Putamen (tissue), 1 donor: Measurements from ENCODE around the gene C3orf18.
A peak's percentile ranks its signal among the peaks of the same experiment; 100 is the strongest.

Source experiments
- DNase-seq: peaks from one replicate; pipeline ENCODE4 v3.0.0-alpha.2; 2016; ENCODE audit warnings: low spot score

C3orf18 gene

DNA sequence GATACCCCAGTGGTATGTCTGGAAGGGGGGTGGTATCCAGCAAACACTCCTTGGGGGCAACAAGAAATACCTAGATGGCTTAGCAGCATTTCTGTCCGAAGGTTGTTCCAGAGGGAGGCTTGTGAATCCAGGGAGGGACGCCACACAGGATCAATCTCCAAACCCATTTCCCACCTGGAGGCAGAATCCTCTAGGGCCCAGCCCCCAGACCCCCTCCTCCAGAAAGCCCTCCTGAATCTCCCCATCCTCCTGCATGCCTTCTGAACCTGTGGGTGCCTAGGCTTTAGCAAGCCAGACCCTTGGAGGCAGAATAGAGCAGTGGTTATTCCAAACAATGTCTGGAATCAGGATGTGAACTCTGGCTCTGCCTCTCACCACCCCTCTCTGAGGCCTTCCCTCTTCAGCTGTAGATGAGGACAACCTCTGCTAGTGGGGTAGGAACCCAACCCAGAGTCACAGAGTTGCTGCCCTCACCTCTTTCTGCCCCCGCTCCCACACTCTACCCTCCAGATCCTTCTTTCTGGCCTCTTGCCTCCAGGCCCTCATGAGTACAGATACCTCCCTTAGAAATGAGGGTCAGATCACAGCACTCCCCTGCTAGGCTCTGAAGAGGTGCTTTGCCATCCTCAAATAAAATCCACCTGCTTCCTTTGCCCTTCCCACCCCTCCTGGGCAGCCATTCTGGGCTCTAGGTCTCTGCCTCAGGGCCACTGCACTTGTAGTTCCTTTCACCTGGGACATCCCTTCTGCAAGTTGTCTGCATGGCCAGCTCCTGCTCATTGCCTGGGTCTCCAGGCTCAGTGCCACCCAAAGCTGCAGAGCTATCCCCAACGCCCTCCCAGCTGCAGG, 35.9 kb upstream of the C3orf18 start:
- DNase-seq: no peak

DNA sequence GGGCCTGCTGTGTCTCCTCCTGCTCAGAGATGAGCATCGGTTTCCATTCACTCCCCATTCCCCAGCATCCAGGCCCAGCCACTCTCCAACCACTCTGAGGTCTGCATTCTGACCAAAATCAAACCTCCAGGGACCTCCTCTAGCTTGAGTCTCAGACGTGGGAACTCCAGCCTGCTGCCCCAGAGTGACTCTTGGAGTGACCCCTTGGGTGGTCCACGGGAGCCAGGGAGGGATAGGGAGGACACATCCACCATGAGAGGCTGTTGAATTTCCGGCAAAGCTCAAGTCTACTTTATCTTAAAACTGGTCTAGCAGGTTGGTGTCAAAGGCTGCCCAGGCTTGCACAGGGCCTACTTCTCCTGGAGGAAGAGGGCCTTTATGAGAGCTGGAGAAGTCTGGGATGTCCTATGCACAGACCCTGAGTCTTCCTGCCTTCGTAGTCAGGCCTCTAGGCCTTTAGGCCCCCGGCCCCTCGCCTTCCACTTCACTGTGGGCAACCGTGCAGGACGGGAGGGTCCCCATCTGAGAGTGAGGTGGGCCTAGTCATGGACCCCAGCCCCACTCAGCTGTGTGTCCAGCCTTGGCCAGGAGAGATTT, 35.1 kb upstream of the C3orf18 start:
- no peak for DNase-seq

DNA sequence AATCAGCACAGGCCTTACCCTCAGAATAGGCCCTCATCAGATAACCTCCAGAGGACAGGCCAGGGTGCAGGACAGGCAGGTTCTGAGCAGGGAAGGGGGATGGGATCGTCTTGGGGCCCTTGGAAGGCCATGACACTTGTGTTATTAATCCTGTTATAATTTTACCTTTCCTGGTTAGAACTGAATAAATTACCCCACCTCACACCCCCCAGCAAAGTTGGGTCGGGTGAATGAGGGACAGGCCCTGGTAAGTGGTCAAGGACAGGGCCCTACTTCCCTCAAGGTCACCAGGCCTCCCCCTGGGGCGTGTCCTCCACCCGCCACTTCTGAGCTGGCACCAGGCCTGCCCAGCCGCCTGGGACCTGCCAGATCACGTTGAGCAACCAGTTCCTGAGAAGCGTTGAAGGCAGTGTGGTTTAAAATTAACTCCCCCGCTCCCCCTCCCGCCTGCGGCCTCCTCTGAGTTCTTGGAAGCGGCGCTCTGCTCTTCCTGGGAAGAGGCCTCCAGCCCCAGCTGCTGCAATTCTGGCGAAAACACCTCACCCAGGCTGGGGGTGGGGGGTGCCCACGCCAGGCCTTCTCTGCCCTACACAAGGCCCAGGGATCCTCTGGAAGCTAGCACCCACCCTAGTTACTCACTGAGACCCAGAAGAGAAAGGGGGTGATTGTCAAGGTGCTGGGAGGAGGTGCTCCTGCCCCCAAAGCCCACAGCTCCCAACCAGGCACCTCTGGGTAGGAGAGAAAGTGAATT, 33.5 kb upstream of the C3orf18 start:
- peak; percentile 75 for DNase-seq

DNA sequence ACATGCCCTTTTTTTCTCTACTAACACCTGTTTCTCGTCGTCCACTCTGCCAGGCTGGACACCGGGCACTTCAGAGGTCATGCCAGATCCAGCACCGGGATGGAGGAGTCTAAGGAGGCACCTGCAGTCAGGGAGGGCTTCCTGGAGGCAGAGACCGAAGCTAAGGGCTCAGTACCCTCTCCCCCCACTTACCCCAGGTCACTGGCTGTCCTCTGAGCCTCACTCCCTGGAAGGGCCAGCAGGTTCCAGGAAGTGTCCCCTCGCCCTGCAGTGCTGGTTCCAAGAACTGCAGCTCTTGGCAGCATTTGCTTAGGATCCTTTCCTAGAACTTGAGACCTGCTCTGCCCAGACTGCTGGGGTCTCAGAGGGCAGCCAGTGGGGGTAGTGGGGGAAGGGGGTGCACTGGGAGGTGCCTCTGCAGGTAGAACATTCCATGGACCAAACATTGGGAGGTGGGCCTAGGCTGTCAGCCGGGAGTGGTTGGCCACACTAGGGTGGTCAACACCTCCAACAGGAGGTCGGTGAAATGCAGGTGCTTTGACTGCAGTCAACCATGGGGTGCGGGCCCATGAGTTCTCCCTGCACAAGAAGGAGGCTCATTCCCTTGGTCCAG, 32.7 kb upstream of the C3orf18 start:
- DNase-seq: no peak

DNA sequence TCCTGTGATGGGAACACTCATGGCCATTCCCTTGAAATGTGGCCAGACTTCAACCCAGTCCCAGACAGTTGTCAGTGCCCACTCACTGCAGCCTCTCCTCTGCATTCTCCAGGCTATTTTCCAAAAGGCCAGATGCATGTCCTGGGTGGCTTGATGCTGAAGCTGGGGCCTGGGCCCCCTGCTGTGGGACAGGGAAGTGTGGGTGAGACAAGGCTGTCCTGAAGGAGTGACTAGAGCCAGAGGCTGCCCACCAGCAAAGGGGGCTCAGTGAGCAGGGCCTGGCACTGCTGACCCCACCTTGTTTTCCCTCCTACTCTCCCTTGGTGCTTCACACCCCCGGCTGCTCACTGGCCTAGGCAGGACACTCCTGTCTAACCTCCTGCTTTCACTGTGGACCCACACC, 32.2 kb upstream of the C3orf18 start:
- DNase-seq: no peak

DNA sequence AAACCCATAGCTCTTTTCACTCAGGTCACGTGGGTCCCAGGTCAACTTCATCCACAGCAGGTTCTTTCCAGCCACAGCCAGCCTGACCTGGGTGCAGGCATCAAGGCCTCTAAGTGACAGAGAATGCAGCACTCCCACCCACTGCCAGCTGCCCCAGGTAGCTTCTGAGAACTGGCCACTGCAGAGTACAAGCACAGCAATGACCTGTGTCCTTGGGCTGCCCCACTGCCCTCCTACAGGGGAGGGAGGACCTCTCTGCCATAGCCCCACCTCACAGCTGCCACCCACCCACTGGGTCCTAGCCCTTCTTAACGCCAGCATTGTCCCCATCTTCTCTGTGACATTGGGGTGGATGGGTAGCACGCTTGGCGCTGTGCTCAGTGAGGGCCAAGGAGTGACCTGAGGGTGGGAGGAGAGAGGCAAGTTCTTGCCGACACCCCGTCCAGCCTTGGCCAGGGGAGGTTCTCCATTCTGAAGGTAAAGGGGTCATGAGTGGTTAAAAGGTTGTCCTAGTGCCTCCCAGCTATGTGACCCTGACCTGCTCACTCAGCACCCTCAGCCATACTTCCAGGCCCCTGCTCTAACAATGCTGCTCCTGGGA, 31.7 kb upstream of the C3orf18 start:
- DNase-seq: no peak

DNA sequence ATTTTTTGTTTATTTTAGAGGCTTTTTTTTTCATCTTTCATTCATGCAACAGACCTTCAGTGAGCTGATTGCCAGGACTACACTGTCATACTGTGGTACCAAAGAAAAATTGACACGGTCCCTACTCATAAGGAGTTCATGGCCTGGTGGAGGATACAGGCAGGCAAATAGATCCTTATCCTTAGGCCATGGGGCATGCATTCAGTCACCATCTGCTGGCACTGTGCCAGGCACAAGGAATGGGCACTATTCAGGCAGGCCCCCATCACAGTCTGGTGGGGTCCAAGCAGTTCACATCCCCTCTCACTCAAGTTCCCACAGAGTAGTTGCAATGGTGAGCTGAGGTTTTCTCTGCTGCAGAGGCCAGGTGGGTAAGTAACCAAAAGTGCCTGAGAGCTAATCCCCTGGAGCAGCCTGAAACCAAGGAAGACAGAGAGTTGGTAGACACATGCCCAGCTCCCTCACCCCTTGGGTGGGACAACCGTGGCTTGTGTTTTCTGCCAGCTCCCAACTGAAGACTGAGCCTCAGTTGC, 26.8 kb upstream of the C3orf18 start:
- no peak for DNase-seq

DNA sequence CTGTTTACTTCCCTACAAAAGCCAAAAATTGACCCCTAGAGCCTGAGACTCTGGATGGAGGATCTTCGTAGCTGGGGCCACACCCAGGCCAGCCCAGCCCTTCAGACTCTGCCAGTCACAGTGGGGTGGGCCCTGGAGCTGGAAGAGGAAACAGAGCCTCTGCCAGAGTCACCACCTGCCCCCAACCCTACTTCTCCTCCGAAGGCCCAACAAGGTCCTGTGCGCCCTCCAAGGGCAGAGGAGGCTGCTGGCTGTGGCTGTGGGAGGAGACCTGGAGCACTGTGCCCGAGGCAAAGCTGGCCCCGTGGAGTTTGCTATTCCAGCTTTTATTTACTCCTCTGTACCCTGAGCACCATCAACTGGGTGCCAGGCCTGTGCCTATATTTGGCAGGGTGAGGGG, 25.0 kb upstream of the C3orf18 start:
- no peak for DNase-seq

DNA sequence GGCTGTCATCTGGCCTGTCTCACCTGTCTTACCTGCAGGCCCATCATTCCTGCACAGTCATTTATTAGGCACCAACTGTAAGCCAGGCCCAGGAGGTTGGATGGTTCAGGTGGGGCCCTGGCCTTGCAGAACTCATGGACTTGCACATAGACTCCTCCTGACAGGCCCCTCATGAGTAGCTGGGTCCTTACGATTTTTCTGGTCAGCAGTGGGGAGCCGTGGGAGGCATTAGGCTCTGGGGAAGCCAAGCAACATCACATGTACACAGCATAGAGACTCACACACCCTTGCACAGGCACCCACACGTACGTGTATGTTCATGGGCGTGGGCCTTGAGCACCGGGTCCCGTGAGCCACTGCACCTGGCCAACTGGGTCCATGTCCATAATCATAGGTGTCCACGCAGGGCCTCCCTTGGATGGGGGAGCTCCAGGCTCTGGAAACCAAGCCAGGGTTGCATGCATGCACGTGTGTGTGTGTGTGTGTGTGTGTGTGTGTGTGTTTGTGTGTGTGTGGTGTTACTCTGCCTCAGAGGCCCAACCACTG, 23.7 kb upstream of the C3orf18 start:
- DNase-seq: no peak

DNA sequence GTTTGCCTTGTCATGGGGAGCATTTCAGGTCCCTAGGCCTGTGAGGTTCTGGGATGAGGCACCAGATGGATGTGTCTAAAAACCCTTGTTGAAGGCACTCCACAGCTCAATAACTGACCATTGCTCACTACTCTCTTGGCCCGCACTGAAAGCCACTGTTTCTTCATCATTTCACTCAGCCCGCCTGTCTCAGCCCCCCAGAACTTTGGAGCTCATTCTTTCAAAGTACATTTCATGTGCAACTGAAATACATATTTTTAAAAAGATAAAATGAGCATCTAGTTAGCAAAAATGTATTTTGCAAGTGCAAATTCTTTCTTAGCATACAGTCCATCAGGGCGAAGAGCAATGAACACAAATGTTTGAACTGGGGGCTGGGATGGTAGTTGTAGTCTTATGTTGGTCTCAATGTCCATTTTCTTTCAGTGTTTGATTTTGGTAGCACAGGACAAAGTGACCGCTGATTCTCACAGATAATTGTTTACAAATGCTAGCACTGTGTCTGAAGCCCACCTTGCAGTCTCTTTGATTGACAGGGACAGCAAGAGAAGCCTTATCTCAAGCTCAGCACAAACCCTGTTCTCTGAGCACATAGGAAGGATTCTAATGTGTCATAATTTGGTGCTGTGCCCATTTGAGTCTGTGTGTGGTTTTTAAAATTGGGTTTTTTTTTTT, 21.3 kb upstream of the C3orf18 start:
- DNase-seq: no peak

DNA sequence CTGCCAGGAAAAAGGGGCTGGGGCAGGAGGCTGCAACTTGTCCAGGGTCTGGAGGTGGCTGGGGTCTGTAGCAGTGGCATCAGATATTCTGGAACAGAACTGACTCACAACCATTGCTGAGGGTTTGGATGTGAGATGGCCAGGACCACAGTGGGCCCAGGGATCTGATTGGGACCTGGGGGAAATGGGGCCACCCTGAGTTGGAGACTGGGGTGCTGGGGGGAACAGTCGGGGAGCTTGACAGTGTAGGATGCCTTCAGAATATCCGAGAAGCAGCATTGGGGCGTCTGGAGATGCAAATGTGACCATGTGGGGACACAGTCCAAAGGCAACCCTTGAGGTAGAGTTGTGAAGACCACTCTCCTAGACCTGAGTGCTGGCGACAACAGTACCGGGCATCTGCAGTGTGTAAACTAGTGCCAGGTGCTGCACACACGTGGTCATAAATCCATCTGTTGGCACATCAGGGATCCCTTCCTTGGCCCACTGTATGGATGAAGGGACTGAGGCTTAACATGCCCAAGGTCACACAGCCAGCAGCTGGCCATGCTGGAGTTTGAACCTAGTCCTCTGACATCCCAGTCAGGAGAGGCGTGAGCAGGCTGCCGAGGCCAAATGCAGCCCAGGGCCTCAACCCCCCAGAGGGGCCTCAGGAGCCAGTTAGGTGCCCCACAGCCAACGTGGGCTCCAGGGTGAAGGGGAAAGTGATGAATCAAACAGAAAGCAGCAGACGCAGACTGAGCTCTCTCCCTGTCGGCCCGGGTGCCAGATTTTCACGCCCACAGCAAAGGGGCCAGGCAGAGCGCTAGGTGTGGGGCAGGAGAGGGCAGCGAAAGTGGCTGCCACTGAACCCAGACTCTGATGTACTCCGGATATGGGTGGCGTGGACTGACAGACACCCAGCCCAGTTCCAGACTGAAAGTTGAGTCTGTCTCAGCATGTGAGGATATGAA, 20.5 kb upstream of the C3orf18 start:
- DNase-seq: no peak

DNA sequence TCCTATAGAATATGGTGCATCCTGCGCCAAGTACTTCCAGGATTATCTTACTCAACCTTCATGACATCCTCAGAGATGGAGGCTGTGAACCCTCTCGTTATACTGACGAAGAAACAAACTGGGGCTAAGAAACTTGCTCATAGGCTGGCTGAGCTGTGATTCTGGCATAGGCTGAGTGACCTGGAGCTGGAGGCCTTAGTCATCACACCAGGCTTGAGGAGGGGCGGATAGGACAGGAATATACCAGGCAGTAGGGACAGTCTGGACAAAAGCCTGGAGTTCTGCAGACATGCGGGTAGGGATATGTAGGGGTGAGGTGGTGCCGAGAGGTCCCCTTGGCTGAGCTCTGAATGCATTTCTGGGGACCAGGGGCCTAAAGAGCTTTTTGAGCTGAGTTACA, 19.8 kb upstream of the C3orf18 start:
- DNase-seq: no peak

DNA sequence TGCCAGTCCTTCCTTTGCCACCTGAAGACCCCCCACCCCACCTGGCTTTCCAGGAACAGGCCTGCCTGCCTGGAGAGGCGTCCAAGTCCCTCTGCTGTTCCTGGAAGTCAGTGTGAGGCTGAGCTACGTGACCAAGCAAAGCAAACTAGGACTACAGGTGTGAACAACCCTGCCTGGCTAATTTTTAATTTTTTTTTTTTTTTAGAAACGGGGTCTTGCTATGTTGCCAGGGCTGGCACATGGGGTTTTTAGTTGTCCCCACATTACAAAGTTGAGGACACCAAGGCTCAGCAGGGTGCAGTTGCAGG, 19.2 kb upstream of the C3orf18 start:
- no peak for DNase-seq

DNA sequence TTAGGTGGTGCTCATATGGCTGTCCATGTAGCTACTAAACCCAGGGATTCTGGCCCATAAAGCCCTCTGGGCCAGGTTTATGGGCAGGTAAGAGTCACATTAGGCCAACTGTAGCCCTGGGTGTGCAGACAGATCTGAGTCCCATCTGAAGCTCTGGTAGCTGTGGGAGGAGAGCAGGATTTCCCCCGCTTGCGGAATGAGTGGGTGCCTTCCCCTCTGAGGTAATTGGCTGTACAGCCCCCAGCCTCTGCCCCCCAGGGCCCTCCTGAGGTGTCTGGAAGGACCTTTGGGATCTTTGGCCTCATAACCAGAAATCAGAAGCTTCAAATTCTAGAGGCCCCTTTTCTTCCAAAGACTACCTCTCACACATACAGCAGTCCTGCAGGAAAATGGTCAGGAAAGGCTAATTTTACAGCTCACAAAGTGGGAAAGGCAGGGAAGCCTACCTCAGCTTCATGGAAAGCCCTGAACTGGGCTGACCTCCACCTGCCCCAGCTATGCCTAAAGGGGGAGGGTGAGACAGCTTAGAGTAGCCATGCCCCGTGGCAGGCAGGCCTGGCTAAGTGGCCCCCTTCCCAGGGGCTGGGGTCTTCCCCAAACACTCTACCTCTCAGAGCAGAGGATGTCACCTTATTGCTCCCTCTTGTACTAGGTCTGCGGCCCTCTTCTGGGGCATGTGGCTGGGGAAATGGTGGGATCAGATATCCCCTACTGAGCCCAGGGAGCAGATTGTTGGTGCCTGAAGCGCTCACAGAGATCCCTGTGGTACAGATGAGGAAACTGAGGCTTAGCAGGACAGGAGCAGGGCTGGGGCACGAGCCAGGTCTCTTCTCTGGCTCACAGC, 18.6 kb upstream of the C3orf18 start:
- DNase-seq: no peak

DNA sequence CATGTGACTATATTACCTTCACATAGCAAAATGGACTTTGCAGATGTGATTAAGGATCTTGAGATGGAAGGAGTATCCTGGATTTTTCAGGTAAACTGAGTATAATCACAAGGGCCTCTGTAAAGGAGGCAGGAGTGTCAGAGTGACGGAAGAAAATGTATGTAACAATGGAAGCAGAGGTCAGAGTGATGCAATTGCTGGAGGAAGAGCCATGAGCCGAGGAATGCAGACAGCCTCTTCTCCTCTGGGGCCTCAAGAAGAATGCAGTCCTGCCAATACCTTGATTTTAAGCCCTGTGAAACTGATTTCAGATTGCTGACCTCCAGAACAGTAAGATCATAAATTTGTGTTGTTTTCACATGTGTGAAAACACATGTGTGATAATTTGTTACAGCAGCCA, 16.8 kb upstream of the C3orf18 start:
- no peak for DNase-seq

DNA sequence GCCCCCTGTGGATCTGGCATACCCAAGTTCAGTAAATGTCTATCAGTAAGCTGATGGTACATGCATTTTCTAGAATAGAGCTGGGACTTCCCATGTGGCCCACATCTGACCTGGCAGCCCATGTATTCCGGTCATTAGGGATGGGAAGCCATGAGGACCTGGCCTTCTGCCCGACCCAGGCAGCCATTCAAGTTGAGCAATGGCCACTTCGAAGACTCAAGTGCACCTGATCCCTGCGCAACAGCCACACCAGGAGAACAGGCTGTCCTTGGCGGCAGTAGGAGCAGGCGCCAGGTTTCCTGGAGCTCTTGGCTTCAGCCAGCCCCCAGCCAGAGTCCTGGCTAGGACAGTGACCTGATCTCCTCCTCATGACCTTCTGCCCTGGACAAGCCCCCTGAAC, 16.4 kb upstream of the C3orf18 start:
- no peak for DNase-seq

DNA sequence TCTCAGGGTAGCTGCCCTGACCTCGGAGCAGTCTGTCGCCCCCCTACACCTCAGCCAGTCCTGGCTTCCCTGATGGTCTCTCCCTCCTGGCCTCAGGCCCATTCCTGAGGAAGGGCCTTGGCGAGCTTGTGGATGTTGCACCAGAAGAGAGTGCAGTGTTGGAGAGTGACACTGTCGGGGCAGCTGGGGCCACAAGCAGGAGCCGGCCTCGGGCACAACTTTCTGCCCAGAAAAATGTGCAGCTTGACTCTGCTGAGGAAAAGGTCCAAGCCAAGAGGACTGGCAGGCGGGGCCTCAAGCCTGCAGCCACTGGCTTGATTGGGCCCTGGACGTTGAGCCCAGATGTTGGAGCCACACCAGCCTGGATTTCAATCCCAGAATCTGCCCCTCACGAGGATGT, 14.5 kb upstream of the C3orf18 start:
- no peak for DNase-seq

DNA sequence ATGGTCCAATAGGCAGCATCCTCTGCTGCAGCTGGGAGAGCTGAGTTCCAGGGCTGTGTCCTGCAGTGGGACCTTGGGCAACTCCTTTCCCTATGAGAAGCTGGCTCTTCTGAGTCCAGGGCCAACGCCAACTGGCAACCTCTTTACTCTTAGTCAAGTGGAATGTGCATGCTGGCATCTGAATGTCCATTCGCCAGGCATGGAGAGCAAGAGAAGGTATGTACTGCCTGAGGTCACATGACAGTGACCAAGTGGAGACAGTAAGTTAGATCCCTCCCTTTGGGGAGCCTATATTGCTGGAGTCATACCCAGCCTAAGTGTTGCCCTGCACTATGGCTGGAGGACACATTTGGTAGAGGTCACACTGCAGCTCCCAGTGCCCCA, 13.9 kb upstream of the C3orf18 start:
- DNase-seq: no peak
